OCI-LY1 (cell line): Measurements from ENCODE around the gene PDK3.

Source experiments
- H2AFZ ChIP-seq: fragments of 200-600 bp; sonication (generic), shearing (Covaris generic); 2 replicates; pipeline ENCODE4 v1.6.0; 2014; ENCODE audit warnings: antibody characterized with exemption, mild to moderate bottlenecking, low read length
- H3F3A ChIP-seq: fragments of 200-600 bp; sonication (generic), shearing (Covaris generic); 2 replicates; pipeline ENCODE4 v1.6.0; 2014; ENCODE audit warnings: mild to moderate bottlenecking, antibody characterized with exemption, low read length, moderate library complexity; ENCODE audit not compliant: insufficient read depth
- H3K27ac ChIP-seq: fragments of 200-600 bp; sonication (generic); 2 replicates; pipeline ENCODE4 v1.5.1; 2014; ENCODE audit warnings: low read length, mixed run types, mild to moderate bottlenecking, low read depth; ENCODE audit not compliant: poor library complexity, severe bottlenecking
- H3K27me3 ChIP-seq: fragments of 200-600 bp; sonication (generic); 2 replicates; pipeline ENCODE4 v1.6.0; 2014; ENCODE audit warnings: antibody characterized with exemption, mild to moderate bottlenecking, low read length, moderate library complexity; ENCODE audit not compliant: insufficient read depth
- H3K36me3 ChIP-seq: fragments of 200-600 bp; sonication (generic); 2 replicates; pipeline ENCODE4 v1.6.1; 2014; ENCODE audit warnings: mild to moderate bottlenecking, antibody characterized with exemption, low read length, moderate library complexity, mixed read lengths; ENCODE audit not compliant: insufficient read depth
- H3K4me1 ChIP-seq: fragments of 200-600 bp; sonication (generic); 2 replicates; pipeline ENCODE4 v1.5.1; 2014; ENCODE audit warnings: mild to moderate bottlenecking, low read length, moderate library complexity; ENCODE audit not compliant: insufficient read depth, severe bottlenecking
- H3K4me2 ChIP-seq: fragments of 200-600 bp; sonication (generic), shearing (Covaris generic); 2 replicates; pipeline ENCODE4 v1.6.1; 2014; ENCODE audit warnings: low read length
- H3K4me3 ChIP-seq: fragments of 200-600 bp; sonication (generic); 2 replicates; pipeline ENCODE4 v1.5.1; 2014; ENCODE audit warnings: low read length, low read depth, mild to moderate bottlenecking, mixed read lengths; ENCODE audit not compliant: poor library complexity, severe bottlenecking
- H3K79me2 ChIP-seq: fragments of 200-600 bp; shearing (Covaris generic); 2 replicates; pipeline ENCODE4 v1.6.1; 2016; ENCODE audit warnings: mixed run types, low read length, mixed read lengths; ENCODE audit not compliant: insufficient read depth
- H3K9ac ChIP-seq: fragments of 200-600 bp; sonication (generic), shearing (Covaris generic); 2 replicates; pipeline ENCODE4 v1.6.1; 2014; ENCODE audit warnings: mild to moderate bottlenecking, low read length, mixed read lengths
- H3K9me2 ChIP-seq: fragments of 200-600 bp; sonication (generic), shearing (Covaris generic); 2 replicates; pipeline ENCODE4 v1.6.1; 2014; ENCODE audit warnings: low read depth, mild to moderate bottlenecking, low read length, mixed read lengths
- H3K9me3 ChIP-seq: fragments of 200-600 bp; shearing (Covaris generic); 2 replicates; pipeline ENCODE4 v1.6.1; 2014; ENCODE audit warnings: low read length, mixed read lengths
- H4K20me1 ChIP-seq: fragments of 200-600 bp; sonication (generic), shearing (Covaris generic); 2 replicates; pipeline ENCODE4 v1.6.0; 2016; ENCODE audit warnings: mild to moderate bottlenecking, low read length; ENCODE audit not compliant: insufficient read depth
- EZH2 ChIP-seq: fragments of 200-600 bp; sonication (generic), shearing (Covaris generic); IDR thresholded peaks from 2 replicates; pipeline ENCODE4 v1.8.0; 2017; ENCODE audit warnings: borderline replicate concordance, mixed run types, mild to moderate bottlenecking, antibody characterized with exemption, low read length, moderate library complexity, mixed read lengths
- TF ChIP-seq, protein P1 (sequence below): fragments of 200-600 bp; sonication (generic), shearing (Covaris generic); IDR thresholded peaks from 2 replicates; pipeline ENCODE4 v1.5.1; 2017; ENCODE audit warnings: mild to moderate bottlenecking, antibody characterized with exemption, low read length, moderate library complexity, mixed read lengths

Gene PDK3

DNA sequence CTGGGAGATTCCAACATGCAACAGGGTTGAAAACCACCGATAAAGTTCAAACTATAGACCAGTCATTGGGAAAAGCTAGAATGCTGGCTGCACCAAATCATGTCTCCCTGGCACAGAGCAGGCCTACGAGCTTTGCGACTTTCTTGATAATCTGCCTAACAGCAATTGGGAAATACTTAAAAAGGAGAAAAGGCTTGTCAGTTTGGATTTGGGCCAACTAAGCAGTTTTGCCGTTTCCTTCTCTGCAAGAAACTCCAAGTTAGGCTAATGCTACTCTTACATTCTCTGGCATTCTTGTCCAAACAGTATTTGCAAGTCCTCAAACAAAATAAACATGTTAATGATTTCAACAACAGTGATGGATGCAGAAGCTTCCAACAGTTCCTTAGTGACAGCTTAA lies 87.9 kb downstream of the PDK3 start:
- no peak overlapping the region for H3K4me2 ChIP-seq
- H3K9ac ChIP-seq, result no peak overlapping the region
- no peaks in the 10 kb centered on the region for H3K9me3 ChIP-seq
- H3F3A ChIP-seq, result no peaks in the 10 kb centered on the region
- no peaks in the 10 kb centered on the region for H4K20me1 ChIP-seq
- H3K4me1 ChIP-seq, result no peaks in the 10 kb centered on the region
- H3K27ac ChIP-seq, result no peak overlapping the region
- no peak overlapping the region for H2AFZ ChIP-seq
- TF ChIP-seq, protein P1, sequence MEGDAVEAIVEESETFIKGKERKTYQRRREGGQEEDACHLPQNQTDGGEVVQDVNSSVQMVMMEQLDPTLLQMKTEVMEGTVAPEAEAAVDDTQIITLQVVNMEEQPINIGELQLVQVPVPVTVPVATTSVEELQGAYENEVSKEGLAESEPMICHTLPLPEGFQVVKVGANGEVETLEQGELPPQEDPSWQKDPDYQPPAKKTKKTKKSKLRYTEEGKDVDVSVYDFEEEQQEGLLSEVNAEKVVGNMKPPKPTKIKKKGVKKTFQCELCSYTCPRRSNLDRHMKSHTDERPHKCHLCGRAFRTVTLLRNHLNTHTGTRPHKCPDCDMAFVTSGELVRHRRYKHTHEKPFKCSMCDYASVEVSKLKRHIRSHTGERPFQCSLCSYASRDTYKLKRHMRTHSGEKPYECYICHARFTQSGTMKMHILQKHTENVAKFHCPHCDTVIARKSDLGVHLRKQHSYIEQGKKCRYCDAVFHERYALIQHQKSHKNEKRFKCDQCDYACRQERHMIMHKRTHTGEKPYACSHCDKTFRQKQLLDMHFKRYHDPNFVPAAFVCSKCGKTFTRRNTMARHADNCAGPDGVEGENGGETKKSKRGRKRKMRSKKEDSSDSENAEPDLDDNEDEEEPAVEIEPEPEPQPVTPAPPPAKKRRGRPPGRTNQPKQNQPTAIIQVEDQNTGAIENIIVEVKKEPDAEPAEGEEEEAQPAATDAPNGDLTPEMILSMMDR, result no peak
- TF ChIP-seq EZH2, result no peak
- H3K79me2 ChIP-seq, result no peaks in the 10 kb centered on the region
- no peaks in the 10 kb centered on the region for H3K9me2 ChIP-seq
- no peaks in the 10 kb centered on the region for H3K27me3 ChIP-seq
- H3K4me3 ChIP-seq, result no peak overlapping the region
- H3K36me3 ChIP-seq, result no peaks in the 10 kb centered on the region

DNA sequence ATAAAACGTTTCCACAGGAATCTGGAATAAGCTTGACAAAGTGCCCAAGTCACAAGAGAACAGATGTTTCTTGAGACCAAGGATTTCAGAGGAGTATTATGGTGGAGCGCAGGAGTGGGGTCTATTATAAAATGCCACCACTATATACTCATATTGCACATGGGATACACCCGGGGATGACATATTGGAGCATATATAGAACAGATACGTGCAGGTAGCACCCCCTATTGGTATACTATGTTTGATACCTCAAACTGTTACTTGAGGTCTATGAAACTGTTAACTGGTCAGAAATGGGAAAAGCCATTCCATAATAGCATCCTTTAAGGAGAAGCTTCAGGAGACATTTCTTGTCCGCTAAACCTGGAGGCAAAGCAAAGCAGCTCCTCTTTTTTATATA lies 96.0 kb downstream of the PDK3 start:
- Histone ChIP-seq H2AFZ (no peak overlapping the region), H3K9me2 (no peaks in the 10 kb centered on the region), H3K4me2 (no peak overlapping the region), H4K20me1 (no peaks in the 10 kb centered on the region), H3K9ac (no peak overlapping the region), H3K79me2 (no peaks in the 10 kb centered on the region), H3F3A (no peaks in the 10 kb centered on the region), H3K4me3 (no peak overlapping the region), H3K4me1 (no peaks in the 10 kb centered on the region), H3K36me3 (no peaks in the 10 kb centered on the region), H3K9me3 (no peaks in the 10 kb centered on the region), H3K27me3 (no peaks in the 10 kb centered on the region), H3K27ac (no peak overlapping the region)
- TF ChIP-seq, protein P1, result peak; percentile 42
- TF ChIP-seq EZH2, result no peak

DNA sequence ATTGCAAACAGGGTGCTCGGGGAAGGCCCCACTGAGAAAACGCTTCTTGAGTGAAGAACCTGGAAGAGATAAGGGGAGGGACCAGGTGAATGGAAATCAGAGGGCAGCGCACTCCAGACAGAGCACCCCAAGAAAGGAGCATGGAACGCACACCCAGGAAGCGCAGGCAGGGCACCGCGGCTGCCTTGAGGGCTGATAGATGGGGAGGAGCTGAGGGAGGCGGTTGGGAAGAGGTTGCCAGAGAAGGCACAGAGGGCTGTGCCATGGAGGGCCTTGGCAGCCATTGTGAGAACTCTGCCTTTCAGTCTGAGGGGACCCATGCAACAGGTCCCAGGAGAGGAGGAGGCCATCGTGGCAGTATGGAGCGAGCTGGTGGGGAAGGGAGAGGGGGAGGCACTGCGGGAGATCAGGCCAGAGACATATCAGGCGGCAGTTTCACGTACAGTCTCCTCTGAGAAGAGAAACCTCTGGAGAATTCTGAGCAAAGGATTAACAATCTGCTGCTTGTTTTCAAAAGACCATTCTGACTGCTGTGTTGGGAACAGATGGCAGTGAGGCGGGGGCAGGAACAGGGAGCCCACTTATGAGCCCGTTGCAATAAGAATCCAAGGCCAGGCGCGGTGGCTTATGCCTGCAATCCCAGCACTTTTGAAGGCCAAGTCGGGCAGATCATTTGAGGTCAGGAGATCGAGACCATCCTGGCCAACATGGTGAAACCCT lies 98.4 kb downstream of the PDK3 start:
- H3K4me3 ChIP-seq, result no peak overlapping the region
- no peaks in the 10 kb centered on the region for H3K79me2 ChIP-seq
- H3K9me2 ChIP-seq, result no peaks in the 10 kb centered on the region
- H4K20me1 ChIP-seq, result no peaks in the 10 kb centered on the region
- H3K27ac ChIP-seq, result no peak overlapping the region
- no peak overlapping the region for H3K9ac ChIP-seq
- no peak for TF ChIP-seq EZH2
- TF ChIP-seq, protein P1, result no peak
- H3K36me3 ChIP-seq, result no peaks in the 10 kb centered on the region
- no peak overlapping the region for H3K4me2 ChIP-seq
- H3F3A ChIP-seq, result no peaks in the 10 kb centered on the region
- H2AFZ ChIP-seq, result no peak overlapping the region
- no peaks in the 10 kb centered on the region for H3K9me3 ChIP-seq
- H3K27me3 ChIP-seq, result no peaks in the 10 kb centered on the region
- no peaks in the 10 kb centered on the region for H3K4me1 ChIP-seq
